Left forelimb (tissue), 1 donor: ENCODE results near the gene DSC3.
"Not testable (repeated sequence)": the region's sequence is repeated elsewhere in the genome, so short reads cannot be mapped to it uniquely, and the experiment has no call there.

Experiments
- DNase-seq: peaks from one replicate; pipeline ENCODE4 v3.0.0-alpha.2; 2018; ENCODE audit warnings: low spot score

DSC3 gene

GRCh38 chr18:31041271-31042083 lies 1.1 kb downstream of the DSC3 start:
- no peak for DNase-seq

- no peak for DNase-seq
Observed at GRCh38 chr18:31040686-31041270, 1.8 kb downstream of the DSC3 start.

GRCh38 chr18:31039426-31039825 lies 3.1 kb downstream of the DSC3 start:
- DNase-seq: no peak

- not testable (repeated sequence) for DNase-seq
Observed at GRCh38 chr18:31037686-31038085, 4.9 kb downstream of the DSC3 start.

GRCh38 chr18:31034541-31034940 lies 8.0 kb downstream of the DSC3 start:
- DNase-seq: no peak

- DNase-seq: no peak
Observed at GRCh38 chr18:31030574-31031278, 11.8 kb downstream of the DSC3 start.

GRCh38 chr18:31015715-31016434 lies 26.7 kb downstream of the DSC3 start:
- DNase-seq: no peak

GRCh38 chr18:31011455-31011854 lies 31.1 kb downstream of the DSC3 start:
- not testable (repeated sequence) for DNase-seq

- DNase-seq: no peak
Observed at GRCh38 chr18:31010601-31011000, 31.9 kb downstream of the DSC3 start.

- no peak for DNase-seq
Observed at GRCh38 chr18:30999887-31000628, 42.5 kb downstream of the DSC3 start.

- no peak for DNase-seq
Observed at GRCh38 chr18:30999186-30999585, 43.4 kb downstream of the DSC3 start.

- DNase-seq: no peak
Observed at GRCh38 chr18:30997223-30997622, 45.3 kb downstream of the DSC3 start.

GRCh38 chr18:30992231-30992630 lies 50.3 kb downstream of the DSC3 start:
- DNase-seq: no peak

- no peak for DNase-seq
Observed at GRCh38 chr18:30991397-30991796, 51.1 kb downstream of the DSC3 start.

- no peak for DNase-seq
Observed at GRCh38 chr18:30989141-30989540, 53.4 kb downstream of the DSC3 start.

GRCh38 chr18:30988440-30988839 lies 54.1 kb downstream of the DSC3 start:
- no peak for DNase-seq

GRCh38 chr18:30987467-30988241 lies 54.9 kb downstream of the DSC3 start:
- DNase-seq: no peak

- no peak for DNase-seq
Observed at GRCh38 chr18:30985753-30986152, 56.8 kb downstream of the DSC3 start.

GRCh38 chr18:30982285-30982992 lies 60.1 kb downstream of the DSC3 start:
- no peak for DNase-seq

GRCh38 chr18:30978091-30978490 lies 64.5 kb downstream of the DSC3 start:
- DNase-seq: not testable (repeated sequence)
